B cell (primary cell): Measurements from ENCODE around the gene ADAP1. TPM values are rescaled to one million over a fixed set of nuclear protein-coding genes. Genes with fewer than 3 reads are reported as not detected.

Source experiments
- ATAC-seq: fragments of 200-7000 bp; cut with Tn5 transposase; one replicate; pipeline ENCODE4 v1.10.0; 2021; ENCODE audit warnings: low read depth, mild to moderate bottlenecking, moderate number of reproducible peaks, moderate library complexity
- CTCF ChIA-PET: fragments of 350-600 bp; sonication (Branson Sonifier 250); formaldehyde crosslinking; loops from one replicate; lab custom pipeline; 2021; ENCODE audit warnings: antibody characterized with exemption, inconsistent platforms; lab: Charles Lee
- POLR2A ChIA-PET: fragments of 350-600 bp; sonication (Branson Sonifier 250); formaldehyde crosslinking; loops from one replicate; lab custom pipeline; 2021; ENCODE audit warnings: antibody characterized with exemption; lab: Charles Lee
- DNase-seq: peaks from one replicate; pipeline ENCODE4 v3.0.0; 2013
- H2AFZ ChIP-seq: 2 replicates; pipeline ENCODE4 v1.6.1; 2012; ENCODE audit warnings: mild to moderate bottlenecking, low read depth, low read length; ENCODE audit not compliant: insufficient read depth, poor library complexity, severe bottlenecking
- H3K27ac ChIP-seq, 2 donors: 1 replicate in 1 of 2; 2 replicates in 1 of 2; pipeline ENCODE4 v1.5.1; 2012 to 2013; ENCODE audit warnings: low read length in 2 of 2, mild to moderate bottlenecking in 2 of 2, moderate library complexity in 1 of 2
- H3K27me3 ChIP-seq, 4 experiments: fragments of 200-600 bp in 1 of 4; sonication (generic) in 1 of 4; replicated peaks in 1 of 4; 1 replicate in 2 of 4; 2 replicates in 2 of 4; pipeline versions ENCODE4 v1.6.1 to v1.7.0; 2013 to 2016; ENCODE audit warnings: low read length in 3 of 4, mild to moderate bottlenecking in 2 of 4, mixed read lengths in 1 of 4, moderate library complexity in 1 of 4; ENCODE audit not compliant: insufficient read depth in 4 of 4, control insufficient read depth in 3 of 4; ENCODE audit errors: control extremely low read depth in 1 of 4
- H3K36me3 ChIP-seq, 2 experiments: replicated peaks in 1 of 2; 1 replicate in 1 of 2; 2 replicates in 1 of 2; pipeline versions ENCODE4 v1.6.1 to v1.7.1; 2013; ENCODE audit warnings: low read length in 1 of 2; ENCODE audit not compliant: insufficient read depth in 2 of 2, control insufficient read depth in 1 of 2; ENCODE audit errors: control extremely low read depth in 1 of 2, extremely low read depth in 1 of 2
- H3K4me1 ChIP-seq, 2 donors: fragments of 200-600 bp in 1 of 2; sonication (generic) in 1 of 2; 1 replicate in 1 of 2; 2 replicates in 1 of 2; pipeline versions ENCODE4 v1.5.1 to v1.6.1; 2013 to 2017; ENCODE audit warnings: low read length in 2 of 2; ENCODE audit not compliant: control insufficient read depth in 2 of 2, insufficient read depth in 2 of 2
- H3K4me2 ChIP-seq: replicated peaks from 2 replicates; pipeline ENCODE3; 2012; ENCODE audit warnings: mild to moderate bottlenecking, low read depth, low read length; ENCODE audit not compliant: poor library complexity, severe bottlenecking
- H3K4me3 ChIP-seq, 5 experiments: fragments of 200-600 bp in 1 of 5; sonication (generic) in 1 of 5; 1 replicate in 3 of 5; 2 replicates in 2 of 5; pipeline versions ENCODE4 v1.5.1 to v1.7.0; 2011 to 2016; ENCODE audit warnings: low read length in 4 of 5, mild to moderate bottlenecking in 4 of 5, low read depth in 2 of 5, control low read depth in 1 of 5, moderate library complexity in 1 of 5; ENCODE audit not compliant: insufficient read depth in 1 of 5; ENCODE audit errors: control extremely low read depth in 1 of 5, extremely low read depth in 1 of 5
- H3K79me2 ChIP-seq: fragments of 200-600 bp; sonication (generic); one replicate; pipeline ENCODE4 v1.6.0; 2016; ENCODE audit warnings: low read length; ENCODE audit not compliant: control insufficient read depth, insufficient read depth
- H3K9ac ChIP-seq: fragments of 200-600 bp; sonication (generic); 2 replicates; pipeline ENCODE4 v1.6.1; 2017; ENCODE audit warnings: mild to moderate bottlenecking, low read length, moderate library complexity
- H3K9me3 ChIP-seq, 3 donors: one replicate each; pipeline versions ENCODE4 v1.6.1 to v1.7.1; 2013; ENCODE audit warnings: low read length in 2 of 3; ENCODE audit not compliant: control insufficient read depth in 2 of 3, insufficient read depth in 1 of 3; ENCODE audit errors: control extremely low read depth in 1 of 3
- H4K20me1 ChIP-seq: 2 replicates; pipeline ENCODE4 v1.6.0; 2012; ENCODE audit warnings: mild to moderate bottlenecking, low read length; ENCODE audit not compliant: insufficient read depth, control insufficient read depth, poor library complexity, severe bottlenecking
- H3K27ac Mint-ChIP-seq: one replicate; pipeline ENCODE4 v1.8.0; 2021; ENCODE audit warnings: mixed read lengths
- H3K27me3 Mint-ChIP-seq: one replicate; pipeline ENCODE4 v1.8.0; 2021; ENCODE audit warnings: mixed read lengths
- H3K4me1 Mint-ChIP-seq: one replicate; pipeline ENCODE4 v1.8.0; 2021; ENCODE audit warnings: mixed read lengths
- H3K4me3 Mint-ChIP-seq: one replicate; pipeline ENCODE4 v1.8.0; 2021; ENCODE audit warnings: mixed read lengths
- H3K9me3 Mint-ChIP-seq: one replicate; pipeline ENCODE4 v1.8.0; 2022; ENCODE audit warnings: mixed read lengths; ENCODE audit not compliant: insufficient read depth
- CTCF ChIP-seq: fragments of 200-600 bp; IDR thresholded peaks from one replicate; pipeline ENCODE4 v1.8.0; 2022; ENCODE audit warnings: antibody characterized with exemption, mild to moderate bottlenecking
- EZH2 ChIP-seq: IDR thresholded peaks from 2 replicates; pipeline ENCODE4 v1.6.1; 2012; ENCODE audit warnings: borderline replicate concordance, low read depth, mild to moderate bottlenecking, moderate library complexity, low read length; ENCODE audit not compliant: insufficient read depth, poor library complexity, severe bottlenecking
- WGBS: methylation state at CpG from one replicate; pipeline ENCODE4 v1.1.5; 2013; ENCODE audit warnings: missing lambda C conversion rate; ENCODE audit not compliant: insufficient coverage; 5-methylcytosine and 5-hydroxymethylcytosine counted together
- intact Hi-C: fragments of 100-400 bp; cut with micrococcal nuclease; formaldehyde crosslinking; loops from one replicate; pipeline ENCODE4 v1.10.0; 2022
- polyA plus RNA-seq: library from polyadenylated mRNA; depleted of rRNA; stranded (reverse); fragments of >200 nt; gene quantifications from 2 replicates; pipeline ENCODE4 v1.2.3, GENCODE V29; 2012
- total RNA-seq, 2 donors: library from RNA; stranded (reverse); fragments of 120-200 nt in 1 of 2; gene quantifications; 1 replicate in 1 of 2; 2 replicates in 1 of 2; pipeline versions ENCODE4 v1.2.3 to v1.2.4, GENCODE V29; 2013 to 2022

Gene ADAP1
- total and polyA plus RNA-seq, 2 donors (not counting 1 experiment from before 2014, with no cell fraction given), result 10.8 to 12.9 TPM

- TF ChIP-seq EZH2 (no peak), CTCF (no peak)
Measured at GRCh38 chr7:917255-918117, 37.0 kb downstream of the ADAP1 start.

GRCh38 chr7:916291-916941 is 38.1 kb downstream of the ADAP1 start:
- intact Hi-C loops, result loop anchor here (10.0 kb wide), 1 partner anchor 148 kb away; no protein-coding TSS in a partner anchor
- Histone ChIP-seq H2AFZ (no peak overlapping the region), H3K27ac (no peak overlapping the region), H3K36me3 (no peaks in the 10 kb centered on the region), H4K20me1 (no peaks in the 10 kb centered on the region), H3K4me3 (no peak overlapping the region), H3K9me3 (peaks cover 0 to 4% (median 0%) of the 10 kb centered on the region in 3 donors), H3K9ac (no peak overlapping the region), H3K27me3 (no peaks in the 10 kb centered on the region), H3K4me1 (peaks cover 0 to 8% of the 10 kb centered on the region in 2 donors), H3K4me2 (no peak overlapping the region), H3K79me2 (no peaks in the 10 kb centered on the region)
- ChIA-PET POLR2A (no interaction called here), CTCF (no interaction called here)
- ATAC-seq, result no peak
- H3K4me3 Mint-ChIP-seq, result no peak overlapping the region
- no peak for DNase-seq
- H3K27ac Mint-ChIP-seq, result no peak overlapping the region
- no peaks in the 10 kb centered on the region for H3K27me3 Mint-ChIP-seq
- no peaks in the 10 kb centered on the region for H3K9me3 Mint-ChIP-seq
- 94% methylated on average over 12 of the region's 17 CpGs for WGBS
- H3K4me1 Mint-ChIP-seq, result peaks cover 10% of the 10 kb centered on the region
- TF ChIP-seq EZH2 (no peak), CTCF (no peak)

More at GRCh38 chr7:917255-918117, 37.0 kb downstream of the ADAP1 start:
- CTCF ChIA-PET, result interaction anchor here (0.6 to 1.3 kb wide), 2 partner anchors 8 to 587 kb away, joined by 3 read pairs; no protein-coding TSS in a partner anchor
- 92% methylated on average over 20 of the region's 33 CpGs for WGBS
- Mint-ChIP-seq H3K9me3 (no peaks in the 10 kb centered on the region), H3K27me3 (no peaks in the 10 kb centered on the region), H3K27ac (no peak overlapping the region), H3K4me3 (no peak overlapping the region), H3K4me1 (peaks cover 15% of the 10 kb centered on the region)
- DNase-seq (no peak), ATAC-seq (no peak)
- Histone ChIP-seq H3K9me3 (peaks cover 0 to 4% (median 0%) of the 10 kb centered on the region in 3 donors), H4K20me1 (no peaks in the 10 kb centered on the region), H3K9ac (no peak overlapping the region), H3K36me3 (no peaks in the 10 kb centered on the region), H3K4me2 (no peak overlapping the region), H3K79me2 (no peaks in the 10 kb centered on the region), H3K4me1 (peaks cover 9 to 18% of the 10 kb centered on the region in 2 donors), H3K27ac (no peak overlapping the region), H3K27me3 (no peaks in the 10 kb centered on the region), H3K4me3 (no peak overlapping the region), H2AFZ (no peak overlapping the region)
- intact Hi-C loops, result loop anchor here (10.0 kb wide), 1 partner anchor 147 kb away; no protein-coding TSS in a partner anchor
- POLR2A ChIA-PET, result no interaction called here
